Liver (tissue), 9 donors: ENCODE measurements around the gene CARD9. TPM values are rescaled to one million over a fixed set of nuclear protein-coding genes. Genes with fewer than 3 reads are reported as not detected.

Source experiments
- DNase-seq: peaks from one replicate; pipeline ENCODE4 v3.0.0-alpha.2; 2017; ENCODE audit warnings: low spot score
- H3K27ac ChIP-seq, 2 donors: one replicate each; pipeline ENCODE4 v1.7.0; 2013; ENCODE audit warnings: inconsistent platforms in 2 of 2, low read length in 2 of 2, control low read depth in 1 of 2, low read depth in 1 of 2, mild to moderate bottlenecking in 1 of 2
- H3K27me3 ChIP-seq, 4 donors: one replicate each; pipeline versions ENCODE4 v1.6.1 to v1.7.0; 2013; ENCODE audit warnings: low read length in 3 of 4, inconsistent platforms in 1 of 4, mild to moderate bottlenecking in 1 of 4, moderate library complexity in 1 of 4; ENCODE audit not compliant: control insufficient read depth in 4 of 4, insufficient read depth in 4 of 4
- H3K36me3 ChIP-seq, 4 donors: one replicate each; pipeline versions ENCODE4 v1.6.1 to v1.7.0; 2013; ENCODE audit warnings: low read length in 3 of 4, mild to moderate bottlenecking in 3 of 4, low read depth in 1 of 4, moderate library complexity in 1 of 4; ENCODE audit not compliant: control insufficient read depth in 4 of 4, insufficient read depth in 3 of 4
- H3K4me1 ChIP-seq, 4 donors: one replicate each; pipeline versions ENCODE4 v1.6.1 to v1.7.0; 2013; ENCODE audit warnings: low read length in 3 of 4, mild to moderate bottlenecking in 3 of 4, moderate library complexity in 1 of 4; ENCODE audit not compliant: control insufficient read depth in 4 of 4, insufficient read depth in 4 of 4
- H3K4me3 ChIP-seq, 3 donors: one replicate each; pipeline versions ENCODE4 v1.6.1 to v1.7.0; 2013; ENCODE audit warnings: low read length in 3 of 3, control low read depth in 1 of 3, low read depth in 1 of 3, mild to moderate bottlenecking in 1 of 3
- H3K9ac ChIP-seq, 2 donors: one replicate each; pipeline ENCODE4 v1.7.0; 2013; ENCODE audit warnings: low read length in 2 of 2, mild to moderate bottlenecking in 2 of 2, moderate library complexity in 2 of 2, control low read depth in 1 of 2, low read depth in 1 of 2
- H3K9me3 ChIP-seq, 4 donors: one replicate each; pipeline versions ENCODE4 v1.6.1 to v1.7.0; 2013; ENCODE audit warnings: low read length in 3 of 4; ENCODE audit not compliant: control insufficient read depth in 4 of 4
- ATF3 ChIP-seq: IDR thresholded peaks from 2 replicates; pipeline ENCODE4 v1.6.1; 2016; ENCODE audit warnings: antibody characterized with exemption
- EGR1 ChIP-seq, 2 donors: IDR thresholded peaks; 2 replicates each; pipeline ENCODE4 v1.6.1; 2016 to 2018; ENCODE audit warnings: antibody characterized with exemption in 2 of 2, low read depth in 2 of 2
- FOXA2 ChIP-seq: IDR thresholded peaks from 2 replicates; pipeline ENCODE4 v1.6.1; 2016; ENCODE audit warnings: antibody characterized with exemption
- HNF4A ChIP-seq, 2 donors: conservative IDR thresholded peaks; 2 replicates each; pipeline ENCODE4 v1.6.1; 2016; ENCODE audit warnings: antibody characterized with exemption in 2 of 2, mild to moderate bottlenecking in 2 of 2
- HNF4G ChIP-seq: IDR thresholded peaks from 2 replicates; pipeline ENCODE4 v1.6.1; 2016; ENCODE audit warnings: antibody characterized with exemption
- JUND ChIP-seq, 2 donors: IDR thresholded peaks; 2 replicates each; pipeline ENCODE4 v1.6.1; 2016; ENCODE audit warnings: antibody characterized with exemption in 2 of 2
- MAX ChIP-seq: IDR thresholded peaks from 2 replicates; pipeline ENCODE4 v1.6.1; 2016; ENCODE audit warnings: antibody characterized with exemption
- NR2F2 ChIP-seq: IDR thresholded peaks from 2 replicates; pipeline ENCODE4 v1.6.1; 2016; ENCODE audit warnings: antibody characterized with exemption
- RAD21 ChIP-seq, 2 donors: IDR thresholded peaks; 2 replicates each; pipeline ENCODE4 v1.6.1; 2016; ENCODE audit warnings: antibody characterized with exemption in 2 of 2, mild to moderate bottlenecking in 2 of 2
- RXRA ChIP-seq, 2 donors: IDR thresholded peaks; 2 replicates each; pipeline ENCODE4 v1.6.1; 2017 to 2018; ENCODE audit warnings: antibody characterized with exemption in 2 of 2, mild to moderate bottlenecking in 1 of 2
- YY1 ChIP-seq: IDR thresholded peaks from 2 replicates; pipeline ENCODE4 v1.6.1; 2016; ENCODE audit warnings: antibody characterized with exemption, mild to moderate bottlenecking
- ZBTB33 ChIP-seq: IDR thresholded peaks from 2 replicates; pipeline ENCODE4 v1.6.1; 2016; ENCODE audit warnings: antibody characterized with exemption
- WGBS: extraction: QIAGEN DNeasy Blood & Tissue Kit; methylation state at CpG from one replicate; pipeline ENCODE4 v1.1.7; 2013; 5-methylcytosine and 5-hydroxymethylcytosine counted together
- polyA plus RNA-seq, 2 donors: library from polyadenylated mRNA; stranded (reverse) in 1 of 2; unstranded in 1 of 2; fragments of 200-250 nt in 1 of 2; fragments of >200 nt in 1 of 2; fragmentation: Nextera tagmentation in 1 of 2; extraction: Ambion mirVana in 1 of 2; gene quantifications; one replicate each; pipeline versions ENCODE4 v1.2.1 to v1.2.3, GENCODE V29; 2013 to 2015
- total RNA-seq, 2 donors: library from RNA; depleted of rRNA; stranded (reverse); fragments of >200 nt; gene quantifications; one replicate each; pipeline ENCODE4 v1.2.3, GENCODE V29; 2014
- donor health status: healthy.
- donor health status: healthy.
- donor health status: healthy.
- donor health status: healthy.
- donor health status: healthy.

Gene CARD9
- total and polyA plus RNA-seq, 4 donors = 0.25 to 5.3 (median 2.2) TPM

- Histone ChIP-seq H3K36me3 (no peaks in the 10 kb centered on the region), H3K4me1 (peaks cover 0 to 11% (median 6%) of the 10 kb centered on the region in 4 donors), H3K27ac (no peak overlapping the region), H3K9me3 (no peaks in the 10 kb centered on the region), H3K4me3 (no peak overlapping the region), H3K27me3 (no peaks in the 10 kb centered on the region), H3K9ac (no peak overlapping the region)
- WGBS = 73% methylated on average over 23 of the region's 23 CpGs
- TF ChIP-seq FOXA2 (no peak), ZBTB33 (no peak), NR2F2 (no peak), ATF3 (no peak)
- no peak for DNase-seq
Measured at GRCh38 chr9:136343121-136343883, 30.2 kb downstream of the CARD9 start.

- no peak overlapping the region for H3K27ac ChIP-seq
- H3K9ac ChIP-seq = no peak overlapping the region
- WGBS = 24% methylated on average over 60 of the region's 60 CpGs
- peak overlapping the region in 1 of 3 donors; percentile 18 for H3K4me3 ChIP-seq
- no peaks in the 10 kb centered on the region for H3K9me3 ChIP-seq
- DNase-seq = peak; percentile 89
- no peak for TF ChIP-seq MAX
- no peak for TF ChIP-seq RXRA (IDR thresholded peaks at IDR 0.05)
- no peak for TF ChIP-seq EGR1 (IDR thresholded peaks at IDR 0.05; ENCODE audit: low read depth in 2 of 2)
- TF ChIP-seq HNF4G = no peak
- TF ChIP-seq YY1 = no peak
- no peak for TF ChIP-seq JUND (IDR thresholded peaks at IDR 0.05)
- TF ChIP-seq HNF4A (conservative IDR thresholded peaks at IDR 0.05) = no peak
- H3K4me1 ChIP-seq = peaks cover 0 to 11% (median 6%) of the 10 kb centered on the region in 4 donors
- no peaks in the 10 kb centered on the region for H3K27me3 ChIP-seq
- H3K36me3 ChIP-seq = no peaks in the 10 kb centered on the region
Measured at GRCh38 chr9:136342181-136343120, 31.0 kb downstream of the CARD9 start.

- DNase-seq = no peak
- Histone ChIP-seq H3K9me3 (no peaks in the 10 kb centered on the region), H3K4me3 (no peak overlapping the region), H3K36me3 (no peaks in the 10 kb centered on the region), H3K27me3 (no peaks in the 10 kb centered on the region), H3K4me1 (peaks cover 0 to 11% (median 6%) of the 10 kb centered on the region in 4 donors), H3K9ac (no peak overlapping the region), H3K27ac (no peak overlapping the region)
- TF ChIP-seq HNF4G = no peak
- no peak for TF ChIP-seq RAD21 (IDR thresholded peaks at IDR 0.05)
- no peak for TF ChIP-seq EGR1 (IDR thresholded peaks at IDR 0.05; ENCODE audit: low read depth in 2 of 2)
- no peak for TF ChIP-seq JUND (IDR thresholded peaks at IDR 0.05)
- 86% methylated on average over 10 of the region's 10 CpGs for WGBS
Measured at GRCh38 chr9:136341769-136342168, 31.7 kb downstream of the CARD9 start.
